ENCODE data around the gene MRS2. TPM values are rescaled to one million over a fixed set of nuclear protein-coding genes. Genes with fewer than 3 reads are reported as not detected.
"Not testable (repeated sequence)": the region's sequence is repeated elsewhere in the genome, so short reads cannot be mapped to it uniquely, and the experiment has no call there.

The MRS2 gene
- total RNA-seq, 1 donor from 2014 or later: 18.5 TPM

GRCh38 chr6:24357336-24358218, 45.2 kb upstream of the MRS2 start, which contains the start of gene DCDC2:
Gene DCDC2 (minus strand): TSS chr6:24358059. CDS start chr6:24357750, 309 bp downstream.
- H3K36me3 Mint-ChIP-seq (ENCODE audit: unreplicated experiment): no peaks in the 10 kb centered on the region
- H3K27ac Mint-ChIP-seq (ENCODE audit: unreplicated experiment): no peak within 1 kb of the TSS
- peaks cover 42% of the 10 kb centered on the region for H3K27me3 Mint-ChIP-seq (ENCODE audit: unreplicated experiment)
- TF ChIP-seq CTCF (IDR thresholded peaks at IDR 0.05): no peak
- H3K4me3 Mint-ChIP-seq (ENCODE audit: unreplicated experiment): peak within 1 kb of the TSS; percentile 32
- no peaks in the 10 kb centered on the region for H3K9me3 Mint-ChIP-seq (ENCODE audit: unreplicated experiment)
- DNase-seq (ENCODE audit: extremely low spot score, unreplicated experiment): no peak
- peaks cover 8% of the 10 kb centered on the region for H3K4me1 Mint-ChIP-seq (ENCODE audit: unreplicated experiment)

GRCh38 chr6:24358219-24358821, 44.4 kb upstream of the MRS2 start:
- H3K4me3 Mint-ChIP-seq (ENCODE audit: unreplicated experiment): no peak overlapping the region
- no peak overlapping the region for H3K27ac Mint-ChIP-seq (ENCODE audit: unreplicated experiment)
- peaks cover 44% of the 10 kb centered on the region for H3K27me3 Mint-ChIP-seq (ENCODE audit: unreplicated experiment)
- H3K9me3 Mint-ChIP-seq (ENCODE audit: unreplicated experiment): no peaks in the 10 kb centered on the region
- no peak for TF ChIP-seq CTCF (IDR thresholded peaks at IDR 0.05)
- DNase-seq (ENCODE audit: extremely low spot score, unreplicated experiment): no peak
- peaks cover 8% of the 10 kb centered on the region for H3K4me1 Mint-ChIP-seq (ENCODE audit: unreplicated experiment)
- H3K36me3 Mint-ChIP-seq (ENCODE audit: unreplicated experiment): no peaks in the 10 kb centered on the region

- H3K4me1 Mint-ChIP-seq (ENCODE audit: unreplicated experiment): peaks cover 8% of the 10 kb centered on the region
Measured at GRCh38 chr6:24359640-24360454, 42.9 kb upstream of the MRS2 start.

GRCh38 chr6:24362363-24362762, 40.4 kb upstream of the MRS2 start:
- DNase-seq (ENCODE audit: extremely low spot score, unreplicated experiment); H3K4me1 Mint-ChIP-seq (ENCODE audit: unreplicated experiment); H3K36me3 Mint-ChIP-seq (ENCODE audit: unreplicated experiment); H3K4me3 Mint-ChIP-seq (ENCODE audit: unreplicated experiment); H3K9me3 Mint-ChIP-seq (ENCODE audit: unreplicated experiment); H3K27ac Mint-ChIP-seq (ENCODE audit: unreplicated experiment): not testable (repeated sequence)
- H3K27me3 Mint-ChIP-seq (ENCODE audit: unreplicated experiment): peaks cover 21% of the 10 kb centered on the region

More at GRCh38 chr6:24359640-24360454, 42.9 kb upstream of the MRS2 start:
- no peaks in the 10 kb centered on the region for H3K36me3 Mint-ChIP-seq (ENCODE audit: unreplicated experiment)
- peak; percentile 92 for DNase-seq (ENCODE audit: extremely low spot score, unreplicated experiment)
- H3K4me3 Mint-ChIP-seq (ENCODE audit: unreplicated experiment): peak overlapping the region; percentile 71
- peak; percentile 97 for TF ChIP-seq CTCF (IDR thresholded peaks at IDR 0.05)
- peaks cover 40% of the 10 kb centered on the region for H3K27me3 Mint-ChIP-seq (ENCODE audit: unreplicated experiment)
- H3K9me3 Mint-ChIP-seq (ENCODE audit: unreplicated experiment): no peaks in the 10 kb centered on the region
- peak overlapping the region; percentile 69 for H3K27ac Mint-ChIP-seq (ENCODE audit: unreplicated experiment)

- DNase-seq (ENCODE audit: extremely low spot score, unreplicated experiment); H3K27ac Mint-ChIP-seq (ENCODE audit: unreplicated experiment); H3K36me3 Mint-ChIP-seq (ENCODE audit: unreplicated experiment); H3K4me1 Mint-ChIP-seq (ENCODE audit: unreplicated experiment); H3K9me3 Mint-ChIP-seq (ENCODE audit: unreplicated experiment); H3K4me3 Mint-ChIP-seq (ENCODE audit: unreplicated experiment): not testable (repeated sequence)
- H3K27me3 Mint-ChIP-seq (ENCODE audit: unreplicated experiment): peaks cover 19% of the 10 kb centered on the region
Measured at GRCh38 chr6:24365103-24365633, 37.6 kb upstream of the MRS2 start.
